GM19193 (cell line): ENCODE data around the gene KCNK17.

Source experiments
- POLR2A ChIP-seq: IDR thresholded peaks from 4 replicates; pipeline ENCODE4 v1.6.1; 2011; ENCODE audit not compliant: insufficient read depth, insufficient read length; ENCODE audit errors: extremely low read depth

The KCNK17 gene

DNA sequence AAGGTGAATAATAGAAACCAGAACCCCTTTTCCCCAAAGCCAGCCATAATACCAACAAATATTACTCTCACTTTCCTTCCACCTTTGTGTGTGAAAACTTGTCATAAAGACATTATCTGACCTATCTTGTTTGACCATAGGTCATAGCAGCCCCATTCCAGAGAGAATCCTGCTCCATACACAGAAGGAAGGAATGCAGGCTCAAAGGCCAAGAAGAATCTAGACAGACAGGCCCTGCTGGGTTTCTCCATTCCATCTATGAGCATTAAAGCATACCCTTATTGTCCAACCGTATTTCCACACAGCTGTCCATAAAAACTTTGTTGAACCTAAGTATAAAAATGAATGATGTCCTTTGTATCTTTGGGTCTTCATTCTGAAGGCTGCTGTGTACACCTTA, 44.3 kb downstream of the KCNK17 start:
- TF ChIP-seq POLR2A, result no peak

DNA sequence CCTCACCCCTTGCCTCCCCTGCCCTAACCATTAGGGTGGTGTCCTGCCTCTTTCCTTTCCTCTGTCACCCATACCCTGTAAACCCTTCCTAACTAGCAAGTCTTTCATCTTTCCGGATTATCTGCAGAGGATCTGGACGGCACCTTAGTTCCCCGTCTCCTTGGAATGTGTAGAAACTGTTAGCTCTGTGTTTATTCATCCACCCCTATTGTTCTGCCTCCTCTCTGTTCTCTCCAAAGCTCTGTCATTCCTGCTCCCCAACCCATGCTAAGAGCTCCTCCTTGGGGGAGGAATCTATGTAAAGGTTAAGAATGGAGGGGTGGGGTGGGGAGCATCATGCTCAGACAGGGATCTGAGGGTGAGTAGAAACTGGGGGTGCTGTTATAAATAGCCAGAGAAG, 45.5 kb downstream of the KCNK17 start:
- no peak for TF ChIP-seq POLR2A

- TF ChIP-seq POLR2A, result no peak
Observed at GRCh38 chr6:39268171-39268570, 46.0 kb downstream of the KCNK17 start.

DNA sequence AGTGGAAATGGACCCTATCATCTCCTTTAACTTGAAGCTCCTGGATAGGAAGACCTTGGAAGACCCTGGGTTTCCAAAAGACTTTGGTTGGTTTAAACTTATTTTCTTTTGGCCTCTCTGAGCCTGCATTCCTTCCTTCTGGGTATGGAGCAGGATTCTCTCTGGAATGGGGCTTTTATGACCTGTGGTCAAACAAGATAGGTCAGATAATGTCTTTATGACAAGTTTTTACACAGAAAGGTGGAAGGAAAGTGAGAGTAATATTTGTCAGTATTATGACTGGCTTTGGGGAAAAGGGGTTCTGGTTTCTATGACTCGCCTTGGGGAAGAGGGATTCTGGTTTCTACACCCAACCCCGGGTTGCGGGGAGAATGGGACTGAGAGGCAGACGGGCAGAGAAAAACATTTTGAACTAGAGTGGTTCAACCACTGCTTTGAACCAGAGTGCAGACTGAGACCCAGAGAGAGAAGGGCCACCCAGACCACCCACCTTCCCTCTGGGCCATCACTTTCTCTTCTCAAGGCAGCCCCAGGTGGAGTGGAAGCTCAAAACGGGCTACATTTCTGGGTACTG, 47.4 kb downstream of the KCNK17 start:
- no peak for TF ChIP-seq POLR2A

GRCh38 chr6:39266375-39266774, 47.8 kb downstream of the KCNK17 start:
- TF ChIP-seq POLR2A, result no peak

- no peak for TF ChIP-seq POLR2A
Observed at GRCh38 chr6:39263303-39264037, 50.7 kb downstream of the KCNK17 start.

GRCh38 chr6:39261751-39262150, 52.5 kb downstream of the KCNK17 start:
- TF ChIP-seq POLR2A, result no peak

DNA sequence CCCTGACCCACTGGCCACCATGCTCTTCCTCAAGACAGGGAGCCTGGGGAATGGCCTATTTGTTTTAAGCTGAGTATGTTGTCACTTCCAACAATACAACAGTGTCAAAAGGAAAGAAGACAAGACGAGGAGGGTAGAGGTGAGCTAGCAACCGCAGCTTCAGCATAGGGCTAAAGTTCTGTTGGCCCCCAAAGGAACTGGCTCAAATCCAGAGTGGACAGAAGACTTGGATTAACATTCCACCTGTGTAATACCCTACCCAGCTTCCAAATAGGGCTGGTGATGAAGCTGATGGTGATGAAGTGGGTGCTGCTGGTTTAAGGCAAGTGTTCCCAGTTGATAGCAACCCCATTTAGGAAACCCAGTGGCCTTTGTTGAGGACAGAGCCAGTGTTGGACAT, 53.3 kb downstream of the KCNK17 start:
- TF ChIP-seq POLR2A, result no peak

DNA sequence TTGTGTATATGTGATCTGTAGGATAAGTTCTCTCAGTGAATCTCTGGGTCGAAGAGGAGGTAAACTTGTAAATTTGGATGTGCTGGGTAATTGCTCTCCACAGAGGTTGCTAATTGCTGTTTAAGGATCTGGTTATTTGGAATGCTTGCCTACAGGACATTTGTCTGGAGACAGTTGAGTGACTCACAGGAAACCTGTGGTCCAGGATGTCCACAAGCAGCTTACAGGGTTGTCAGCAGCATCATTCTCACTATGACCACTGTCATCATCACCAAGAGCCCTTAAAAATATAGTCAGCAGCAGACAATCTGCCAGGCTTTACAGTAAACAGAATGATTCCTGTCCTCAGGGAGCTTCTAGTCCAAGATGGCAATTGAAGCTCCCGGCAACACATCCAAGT, 53.8 kb downstream of the KCNK17 start:
- TF ChIP-seq POLR2A, result no peak

DNA sequence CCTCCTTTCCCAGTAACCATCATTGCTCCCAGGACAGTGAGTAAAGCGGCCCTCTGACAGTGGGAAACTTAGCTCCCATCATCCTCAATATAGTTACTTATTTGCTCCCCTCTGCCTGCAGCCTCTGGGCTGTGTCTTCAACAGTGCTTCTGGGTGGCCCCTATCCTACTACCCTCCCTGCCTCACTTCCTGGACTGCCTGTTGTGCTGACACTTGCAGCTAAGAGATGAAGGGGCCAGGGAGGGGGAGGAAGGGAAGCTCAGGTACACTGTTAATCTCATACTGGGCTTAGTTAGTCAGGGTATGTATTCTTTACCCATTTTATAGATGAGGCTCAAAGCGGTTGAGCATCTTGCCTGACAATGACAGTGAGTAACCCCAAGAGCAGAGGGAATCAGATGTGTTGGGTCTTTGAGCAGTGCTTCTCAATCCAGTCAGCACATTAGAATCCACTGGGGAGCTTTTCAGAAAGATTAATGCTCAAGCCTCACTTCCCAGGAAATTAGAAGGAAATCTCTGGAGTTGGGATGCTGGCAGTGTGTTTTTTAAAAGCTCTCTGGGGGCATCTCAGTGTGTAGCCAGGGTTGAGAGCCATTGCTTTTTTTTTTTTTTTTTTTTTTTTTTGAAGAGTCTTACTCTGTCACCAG, 57.8 kb downstream of the KCNK17 start:
- TF ChIP-seq POLR2A, result no peak

DNA sequence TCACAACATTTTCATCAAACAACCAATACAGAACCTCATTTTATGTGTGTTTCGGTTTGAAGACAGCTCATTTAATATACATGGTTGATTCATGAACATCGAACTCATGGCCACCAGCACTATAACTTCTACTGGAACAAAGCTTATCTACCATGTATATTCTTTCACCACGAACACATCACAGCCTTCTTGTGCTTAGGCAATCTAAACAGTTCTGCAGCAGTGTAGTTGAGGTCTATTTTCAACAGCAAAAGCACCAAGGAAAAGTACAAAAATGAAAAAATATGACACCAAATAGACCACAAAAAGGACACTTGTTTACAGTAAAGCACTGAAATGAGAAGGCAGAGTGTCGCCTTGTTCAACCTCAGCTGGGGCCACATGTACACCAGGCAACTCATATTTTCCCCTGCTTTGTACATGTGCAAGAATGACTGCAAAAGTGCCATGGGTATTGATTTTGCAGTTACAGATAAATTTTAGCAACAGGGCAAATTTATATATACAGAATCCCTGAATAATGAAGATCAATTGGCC, 59.2 kb downstream of the KCNK17 start:
- no peak for TF ChIP-seq POLR2A

DNA sequence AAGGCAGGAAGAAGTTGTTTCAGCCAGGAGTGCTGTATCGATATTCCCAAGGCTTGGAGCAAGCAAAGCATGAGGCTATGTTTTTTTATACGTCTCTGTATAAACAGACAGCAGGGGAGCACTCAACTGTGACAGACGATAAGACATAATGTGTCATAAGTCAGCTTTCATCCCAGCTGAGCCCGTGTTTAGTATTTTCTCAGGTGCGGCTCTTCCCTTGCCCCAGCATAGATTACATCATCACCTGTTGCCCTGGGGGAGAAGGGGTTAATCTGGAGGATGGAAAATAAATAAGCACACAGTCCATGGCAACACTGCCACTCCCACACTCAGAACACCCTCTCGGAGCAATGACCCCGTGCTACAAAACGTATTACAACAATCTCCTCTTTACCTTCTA, 62.8 kb downstream of the KCNK17 start:
- TF ChIP-seq POLR2A, result no peak

DNA sequence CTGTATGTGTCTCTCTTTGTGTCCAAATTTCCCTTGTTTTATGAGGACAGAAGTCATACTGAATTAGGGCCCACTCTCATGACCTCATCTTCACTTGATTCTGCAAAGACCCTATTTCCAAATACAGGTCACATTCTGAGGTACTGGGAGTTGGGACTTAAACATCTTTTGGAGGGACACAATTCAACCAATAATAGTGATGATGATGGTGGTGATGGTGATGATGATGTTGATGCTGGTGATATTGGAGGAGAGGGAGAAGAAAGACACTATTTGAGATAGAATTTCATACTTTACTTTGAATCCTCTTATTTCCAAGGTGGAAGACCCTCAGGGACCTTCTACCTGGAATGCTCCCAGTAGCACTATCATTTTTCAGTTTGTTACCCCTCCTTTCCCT, 63.7 kb downstream of the KCNK17 start:
- no peak for TF ChIP-seq POLR2A

DNA sequence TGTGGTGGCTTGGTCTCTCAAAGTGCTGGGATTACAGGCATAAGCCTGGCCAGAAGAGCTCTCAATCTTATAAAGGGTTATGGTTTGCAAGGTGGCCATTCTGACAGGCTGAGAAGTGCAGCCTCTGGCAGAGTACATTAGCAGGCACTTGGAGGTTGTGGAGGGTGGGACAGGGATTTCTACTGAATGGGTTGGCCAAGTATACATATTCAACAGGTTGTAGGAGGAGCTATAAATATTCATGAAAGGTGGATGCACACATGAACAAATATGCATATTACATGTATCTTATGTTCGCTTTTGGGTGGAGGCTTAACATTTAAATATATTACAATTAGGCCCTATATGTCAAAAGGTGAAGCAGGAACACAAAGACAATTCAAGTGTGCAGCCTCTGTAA, 64.9 kb downstream of the KCNK17 start:
- no peak for TF ChIP-seq POLR2A
